Measurements from ENCODE around the gene RALGAPB.
"Not testable (repeated sequence)": the region's sequence is repeated elsewhere in the genome, so short reads cannot be mapped to it uniquely, and the experiment has no call there.

GRCh38 chr20:38441110-38441509 is 31.5 kb upstream of the RALGAPB start:
- not testable (repeated sequence) for TF ChIP-seq CTCF, POLR2A, POLR2AphosphoS5 (IDR thresholded peaks at IDR 0.05)

All from breast epithelium (tissue), 3 donors.